Measurements from ENCODE around the gene ZNF678. TPM values are rescaled to one million over a fixed set of nuclear protein-coding genes. Genes with fewer than 3 reads are reported as not detected.

Gene ZNF678
- total and polyA plus RNA-seq, 2 experiments from 2014 or later: 2.3 to 11.5 TPM

- Histone ChIP-seq H3K9me2 (replicated peaks; ENCODE audit: insufficient read depth) (no peaks in the 10 kb centered on the region), H3K27me3 (no peaks in the 10 kb centered on the region), H3K36me3 (replicated peaks; ENCODE audit: insufficient read depth, low read depth) (peaks cover 3% of the 10 kb centered on the region), H3K79me2 (peaks cover 97% of the 10 kb centered on the region), H3K4me3 (no peak overlapping the region), H3K4me2 (no peak overlapping the region), H3K27ac (no peak overlapping the region), H3K4me1 (ENCODE audit: insufficient read depth) (no peaks in the 10 kb centered on the region), H2AFZ (no peak overlapping the region), H4K20me1 (ENCODE audit: insufficient read depth, poor library complexity, severe bottlenecking) (no peaks in the 10 kb centered on the region), H3K9me3 (ENCODE audit: low read depth) (peaks cover 15% of the 10 kb centered on the region)
- TF ChIP-seq CTCF (IDR thresholded peaks at IDR 0.05; ENCODE audit: poor library complexity): no peak
- TF ChIP-seq EZH2 (IDR thresholded peaks at IDR 0.05; ENCODE audit: borderline replicate concordance): no peak
- no peak for TF ChIP-seq EZH2phosphoT487 (IDR thresholded peaks at IDR 0.05; ENCODE audit: low read depth, severe bottlenecking, unreplicated experiment)
- no peak for DNase-seq (ENCODE audit: low spot score)
- 89% methylated on average over 7 of the region's 7 CpGs for WGBS (ENCODE audit: low lambda C conversion rate, missing lambda C conversion rate)
These were observed 9.4 kb downstream of the ZNF678 start for GRCh38 chr1:227572752-227573151.

GRCh38 chr1:227574926-227575325 lies 11.6 kb downstream of the ZNF678 start:
- H3K4me1 ChIP-seq (ENCODE audit: insufficient read depth): no peaks in the 10 kb centered on the region
- peaks cover 3% of the 10 kb centered on the region for H3K36me3 ChIP-seq (replicated peaks; ENCODE audit: insufficient read depth, low read depth)
- H3K4me3 ChIP-seq: no peak overlapping the region
- no peak overlapping the region for H3K27ac ChIP-seq
- no peaks in the 10 kb centered on the region for H3K9me2 ChIP-seq (replicated peaks; ENCODE audit: insufficient read depth)
- H3K4me2 ChIP-seq: no peak overlapping the region
- H3K27me3 ChIP-seq: no peaks in the 10 kb centered on the region
- H3K79me2 ChIP-seq: peaks cover 97% of the 10 kb centered on the region
- no peak overlapping the region for H2AFZ ChIP-seq
- TF ChIP-seq EZH2phosphoT487 (IDR thresholded peaks at IDR 0.05; ENCODE audit: low read depth, severe bottlenecking, unreplicated experiment): no peak
- TF ChIP-seq EZH2 (IDR thresholded peaks at IDR 0.05; ENCODE audit: borderline replicate concordance): no peak
- TF ChIP-seq CTCF (IDR thresholded peaks at IDR 0.05; ENCODE audit: poor library complexity): no peak
- no peak for DNase-seq (ENCODE audit: low spot score)
- no peaks in the 10 kb centered on the region for H4K20me1 ChIP-seq (ENCODE audit: insufficient read depth, poor library complexity, severe bottlenecking)
- peaks cover 15% of the 10 kb centered on the region for H3K9me3 ChIP-seq (ENCODE audit: low read depth)
- WGBS (ENCODE audit: low lambda C conversion rate, missing lambda C conversion rate): 100% methylated on average over 1 of the region's 1 CpG

- Histone ChIP-seq H3K9me3 (ENCODE audit: low read depth) (peaks cover 15% of the 10 kb centered on the region), H4K20me1 (ENCODE audit: insufficient read depth, poor library complexity, severe bottlenecking) (no peaks in the 10 kb centered on the region), H2AFZ (no peak overlapping the region), H3K4me2 (no peak overlapping the region), H3K9me2 (replicated peaks; ENCODE audit: insufficient read depth) (no peaks in the 10 kb centered on the region), H3K4me1 (ENCODE audit: insufficient read depth) (no peaks in the 10 kb centered on the region), H3K27me3 (no peaks in the 10 kb centered on the region), H3K79me2 (peaks cover 95% of the 10 kb centered on the region), H3K27ac (no peak overlapping the region), H3K36me3 (replicated peaks; ENCODE audit: insufficient read depth, low read depth) (peaks cover 3% of the 10 kb centered on the region), H3K4me3 (no peak overlapping the region)
- TF ChIP-seq EZH2phosphoT487 (IDR thresholded peaks at IDR 0.05; ENCODE audit: low read depth, severe bottlenecking, unreplicated experiment) (no peak), EZH2 (IDR thresholded peaks at IDR 0.05; ENCODE audit: borderline replicate concordance) (no peak), CTCF (IDR thresholded peaks at IDR 0.05; ENCODE audit: poor library complexity) (no peak)
- DNase-seq (ENCODE audit: low spot score): no peak
These were observed 12.8 kb downstream of the ZNF678 start for GRCh38 chr1:227576189-227576588.

- Histone ChIP-seq H3K79me2 (peaks cover 98% of the 10 kb centered on the region), H3K27ac (no peak overlapping the region), H2AFZ (no peak overlapping the region), H3K36me3 (replicated peaks; ENCODE audit: insufficient read depth, low read depth) (no peaks in the 10 kb centered on the region), H3K9me3 (ENCODE audit: low read depth) (peaks cover 15% of the 10 kb centered on the region), H3K4me3 (no peak overlapping the region), H3K4me1 (ENCODE audit: insufficient read depth) (no peaks in the 10 kb centered on the region), H3K27me3 (no peaks in the 10 kb centered on the region), H3K4me2 (no peak overlapping the region), H3K9me2 (replicated peaks; ENCODE audit: insufficient read depth) (no peaks in the 10 kb centered on the region), H4K20me1 (ENCODE audit: insufficient read depth, poor library complexity, severe bottlenecking) (no peaks in the 10 kb centered on the region)
- no peak for TF ChIP-seq CTCF (IDR thresholded peaks at IDR 0.05; ENCODE audit: poor library complexity)
- TF ChIP-seq EZH2 (IDR thresholded peaks at IDR 0.05; ENCODE audit: borderline replicate concordance): no peak
- TF ChIP-seq EZH2phosphoT487 (IDR thresholded peaks at IDR 0.05; ENCODE audit: low read depth, severe bottlenecking, unreplicated experiment): no peak
- no peak for DNase-seq (ENCODE audit: low spot score)
These were observed 14.1 kb downstream of the ZNF678 start for GRCh38 chr1:227577500-227577899.

Measured in hepatocyte (in vitro differentiated cells).